GM21723 (cell line): ENCODE results near the gene TM9SF4.

Source experiments
- ATAC-seq: cut with Tn5 transposase; IDR thresholded peaks from one replicate; pipeline ENCODE4 v1.9.1; 2021; ENCODE audit warnings: mild to moderate bottlenecking, moderate library complexity; ENCODE audit not compliant: unreplicated experiment

The TM9SF4 gene

GRCh38 chr20:32109392-32110172, at the start of gene TM9SF4:
Gene TM9SF4, plus strand, starts transcription at chr20:32109714. Its CDS starts 27 bp downstream, at chr20:32109741.
- peak; percentile 84 for ATAC-seq

- no peak for ATAC-seq
Measured at GRCh38 chr20:32062776-32063170, 46.7 kb upstream of the TM9SF4 start.

GRCh38 chr20:32063695-32064094, 45.8 kb upstream of the TM9SF4 start:
- ATAC-seq = no peak

GRCh38 chr20:32064667-32065066, 44.8 kb upstream of the TM9SF4 start:
- ATAC-seq = no peak

- no peak for ATAC-seq
Measured at GRCh38 chr20:32067234-32067821, 42.2 kb upstream of the TM9SF4 start.

GRCh38 chr20:32068174-32068573, 41.3 kb upstream of the TM9SF4 start:
- no peak for ATAC-seq

GRCh38 chr20:32069711-32070110, 39.8 kb upstream of the TM9SF4 start:
- ATAC-seq = no peak

GRCh38 chr20:32070282-32070681, 39.2 kb upstream of the TM9SF4 start:
- ATAC-seq = no peak

GRCh38 chr20:32070690-32071213, 38.8 kb upstream of the TM9SF4 start:
- no peak for ATAC-seq

GRCh38 chr20:32071395-32072167, 37.9 kb upstream of the TM9SF4 start:
- ATAC-seq = no peak

- no peak for ATAC-seq
Measured at GRCh38 chr20:32072168-32072750, 37.3 kb upstream of the TM9SF4 start.

- no peak for ATAC-seq
Measured at GRCh38 chr20:32075534-32075933, 34.0 kb upstream of the TM9SF4 start.

- no peak for ATAC-seq
Measured at GRCh38 chr20:32077190-32077589, 32.3 kb upstream of the TM9SF4 start.

GRCh38 chr20:32078322-32078721, 31.2 kb upstream of the TM9SF4 start:
- no peak for ATAC-seq

GRCh38 chr20:32078791-32079190, 30.7 kb upstream of the TM9SF4 start:
- no peak for ATAC-seq

- ATAC-seq = no peak
Measured at GRCh38 chr20:32079655-32080109, 29.8 kb upstream of the TM9SF4 start.

GRCh38 chr20:32080783-32081182, 28.7 kb upstream of the TM9SF4 start:
- no peak for ATAC-seq

- ATAC-seq = no peak
Measured at GRCh38 chr20:32083469-32083868, 26.0 kb upstream of the TM9SF4 start.

GRCh38 chr20:32087070-32087469, 22.4 kb upstream of the TM9SF4 start:
- ATAC-seq = no peak

- ATAC-seq = no peak
Measured at GRCh38 chr20:32088759-32089158, 20.8 kb upstream of the TM9SF4 start.
